CD14-positive monocyte (primary cell): ENCODE results near the gene GRID2IP. TPM values are rescaled to one million over a fixed set of nuclear protein-coding genes. Genes with fewer than 3 reads are reported as not detected.
A peak's percentile ranks its signal among the peaks of the same experiment; 100 is the strongest.

Experiments used
- DNase-seq, 3 donors: peaks; one replicate each; pipeline ENCODE4 v3.0.0-alpha.2; 2011 to 2022
- H2AFZ ChIP-seq: 2 replicates; pipeline ENCODE4 v1.6.0; 2012; ENCODE audit warnings: mild to moderate bottlenecking, low read depth, low read length, inconsistent platforms; ENCODE audit not compliant: insufficient read depth, poor library complexity, severe bottlenecking
- H3K27ac ChIP-seq, 2 donors: 1 replicate in 1 of 2; 2 replicates in 1 of 2; pipeline ENCODE4 v1.5.1; 2012 to 2013; ENCODE audit warnings: low read length in 2 of 2, control low read depth in 1 of 2, inconsistent platforms in 1 of 2, low read depth in 1 of 2, mild to moderate bottlenecking in 1 of 2
- H3K27me3 ChIP-seq, 2 donors: one replicate each; pipeline versions ENCODE4 v1.6.0 to v1.6.1; 2011 to 2013; ENCODE audit warnings: low read length in 2 of 2; ENCODE audit not compliant: control insufficient read depth in 2 of 2, insufficient read depth in 2 of 2
- H3K36me3 ChIP-seq, 2 donors: replicated peaks in 1 of 2; 1 replicate in 1 of 2; 2 replicates in 1 of 2; pipeline versions ENCODE4 v1.5.1 to v1.6.1; 2012 to 2013; ENCODE audit warnings: low read length in 2 of 2, control low read depth in 1 of 2, inconsistent platforms in 1 of 2, mild to moderate bottlenecking in 1 of 2; ENCODE audit not compliant: insufficient read depth in 2 of 2, control insufficient read depth in 1 of 2
- H3K4me1 ChIP-seq, 2 donors: 1 replicate in 1 of 2; 2 replicates in 1 of 2; pipeline versions ENCODE4 v1.5.1 to v1.6.1; 2012 to 2013; ENCODE audit warnings: low read length in 2 of 2, control low read depth in 1 of 2, inconsistent platforms in 1 of 2, mild to moderate bottlenecking in 1 of 2, moderate library complexity in 1 of 2; ENCODE audit not compliant: insufficient read depth in 2 of 2, control insufficient read depth in 1 of 2
- H3K4me2 ChIP-seq: replicated peaks from 2 replicates; pipeline ENCODE3; 2012; ENCODE audit warnings: low read length, moderate library complexity, mild to moderate bottlenecking; ENCODE audit not compliant: poor library complexity, severe bottlenecking; ENCODE audit errors: extremely low read depth
- H3K4me3 ChIP-seq, 3 experiments: fragments of 200-600 bp in 1 of 3; sonication (generic) in 1 of 3; replicated peaks in 1 of 3; 1 replicate in 2 of 3; 2 replicates in 1 of 3; pipeline ENCODE4 v1.5.1; 2011 to 2013; ENCODE audit warnings: low read length in 3 of 3, mild to moderate bottlenecking in 3 of 3, control low read depth in 2 of 3, low read depth in 2 of 3, inconsistent platforms in 1 of 3, moderate library complexity in 1 of 3
- H3K79me2 ChIP-seq: 2 replicates; pipeline ENCODE4 v1.6.0; 2012; ENCODE audit warnings: mild to moderate bottlenecking, control low read depth, inconsistent platforms, low read length, moderate library complexity; ENCODE audit not compliant: insufficient read depth
- H3K9ac ChIP-seq: 2 replicates; pipeline ENCODE4 v1.6.0; 2017; ENCODE audit warnings: low read length, mild to moderate bottlenecking; ENCODE audit not compliant: insufficient read depth, poor library complexity, severe bottlenecking
- H3K9me3 ChIP-seq, 2 donors: replicated peaks in 1 of 2; 1 replicate in 1 of 2; 2 replicates in 1 of 2; pipeline versions ENCODE4 v1.5.1 to v1.6.1; 2012 to 2013; ENCODE audit warnings: low read length in 2 of 2, control low read depth in 1 of 2; ENCODE audit not compliant: control insufficient read depth in 1 of 2, insufficient read depth in 1 of 2
- H4K20me1 ChIP-seq: 2 replicates; pipeline ENCODE4 v1.6.0; 2012; ENCODE audit warnings: mild to moderate bottlenecking, low read length, control low read depth, moderate library complexity; ENCODE audit not compliant: insufficient read depth
- H3K27ac Mint-ChIP-seq, 7 donors: one replicate each; pipeline ENCODE4 v1.8.0; 2020; ENCODE audit warnings: mild to moderate bottlenecking in 7 of 7, mixed read lengths in 7 of 7, moderate library complexity in 6 of 7, inconsistent platforms in 2 of 7
- H3K27me3 Mint-ChIP-seq, 3 donors: one replicate each; pipeline ENCODE4 v1.8.0; 2021 to 2022; ENCODE audit warnings: low read depth in 3 of 3, mild to moderate bottlenecking in 3 of 3, mixed read lengths in 3 of 3, moderate library complexity in 3 of 3, inconsistent platforms in 1 of 3
- H3K36me3 Mint-ChIP-seq, 2 donors: one replicate each; pipeline ENCODE4 v1.8.0; 2020; ENCODE audit warnings: mixed read lengths in 2 of 2, inconsistent platforms in 1 of 2, mild to moderate bottlenecking in 1 of 2
- H3K4me1 Mint-ChIP-seq: one replicate; pipeline ENCODE4 v1.8.0; 2020; ENCODE audit warnings: mild to moderate bottlenecking, mixed read lengths
- H3K4me3 Mint-ChIP-seq, 2 donors: one replicate each; pipeline ENCODE4 v1.8.0; 2020; ENCODE audit warnings: mild to moderate bottlenecking in 2 of 2, mixed read lengths in 2 of 2, moderate library complexity in 1 of 2
- H3K9me3 Mint-ChIP-seq, 7 donors: one replicate each; pipeline ENCODE4 v1.8.0; 2020 to 2022; ENCODE audit warnings: mixed read lengths in 7 of 7, mild to moderate bottlenecking in 6 of 7, moderate library complexity in 6 of 7, inconsistent platforms in 2 of 7
- WGBS: methylation state at CpG from one replicate; pipeline ENCODE4 v1.1.5; 2013; ENCODE audit warnings: missing lambda C conversion rate; ENCODE audit not compliant: insufficient coverage; 5-methylcytosine and 5-hydroxymethylcytosine counted together
- intact Hi-C, 2 donors: fragments of 100-400 bp; cut with micrococcal nuclease; formaldehyde crosslinking; loops; one replicate each; pipeline versions ENCODE4 v1.15.0 to v1.15.1; 2023
- polyA plus RNA-seq, 3 donors: library from polyadenylated mRNA; depleted of rRNA in 1 of 3; unstranded in 2 of 3; stranded (reverse) in 1 of 3; fragments of 300-500 nt in 2 of 3; fragments of >200 nt in 1 of 3; fragmentation: Illumina TruSeq in 2 of 3; gene quantifications; 1 replicate in 2 of 3; 2 replicates in 1 of 3; pipeline ENCODE4 v1.2.3, GENCODE V29; 2012 to 2021
- TF ChIP-seq, protein P1 (sequence below): fragments of 200-600 bp; IDR thresholded peaks from one replicate; pipeline ENCODE4 v1.8.0; 2022; ENCODE audit warnings: antibody characterized with exemption, mild to moderate bottlenecking

GRID2IP gene
- polyA plus RNA-seq, 3 donors = not detected

DNA sequence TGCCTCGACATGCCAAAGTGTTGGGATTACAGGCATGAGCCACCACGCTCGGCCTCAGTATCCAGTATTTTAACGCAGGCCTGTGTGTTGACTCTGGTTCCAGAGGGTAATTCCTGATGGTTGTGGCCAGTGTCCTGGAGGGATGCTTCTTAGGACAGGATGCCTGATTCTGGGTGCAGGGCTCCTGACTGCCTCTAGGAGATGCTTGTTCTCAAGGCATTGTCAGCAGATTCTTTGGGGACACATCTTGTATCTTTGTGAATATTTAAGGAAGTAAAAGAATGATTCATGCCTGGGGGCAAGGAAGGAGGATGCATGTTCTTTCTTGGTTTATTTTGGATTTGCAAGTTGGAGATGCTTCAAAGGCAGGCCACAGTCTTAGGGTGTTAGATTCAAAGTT, 28.2 kb upstream of the GRID2IP start:
- H3K4me3 Mint-ChIP-seq = peak overlapping the region in 1 of 2 donors; percentile 4
- peaks cover 32 to 52% of the 10 kb centered on the region in 2 donors for H3K36me3 Mint-ChIP-seq
- Histone ChIP-seq H3K79me2 (peaks cover 2% of the 10 kb centered on the region), H3K27me3 (no peaks in the 10 kb centered on the region), H3K4me2 (no peak overlapping the region), H3K4me1 (peaks cover 12 to 14% of the 10 kb centered on the region in 2 donors), H2AFZ (no peak overlapping the region), H3K36me3 (peaks cover 28 to 43% of the 10 kb centered on the region in 2 donors), H3K9me3 (no peaks in the 10 kb centered on the region), H3K27ac (peak overlapping the region in 1 of 2 donors; percentile 13), H4K20me1 (no peaks in the 10 kb centered on the region), H3K4me3 (no peak overlapping the region), H3K9ac (no peak overlapping the region)
- peak; percentile 58 to 78 (median 71) for DNase-seq
- TF ChIP-seq, protein P1, sequence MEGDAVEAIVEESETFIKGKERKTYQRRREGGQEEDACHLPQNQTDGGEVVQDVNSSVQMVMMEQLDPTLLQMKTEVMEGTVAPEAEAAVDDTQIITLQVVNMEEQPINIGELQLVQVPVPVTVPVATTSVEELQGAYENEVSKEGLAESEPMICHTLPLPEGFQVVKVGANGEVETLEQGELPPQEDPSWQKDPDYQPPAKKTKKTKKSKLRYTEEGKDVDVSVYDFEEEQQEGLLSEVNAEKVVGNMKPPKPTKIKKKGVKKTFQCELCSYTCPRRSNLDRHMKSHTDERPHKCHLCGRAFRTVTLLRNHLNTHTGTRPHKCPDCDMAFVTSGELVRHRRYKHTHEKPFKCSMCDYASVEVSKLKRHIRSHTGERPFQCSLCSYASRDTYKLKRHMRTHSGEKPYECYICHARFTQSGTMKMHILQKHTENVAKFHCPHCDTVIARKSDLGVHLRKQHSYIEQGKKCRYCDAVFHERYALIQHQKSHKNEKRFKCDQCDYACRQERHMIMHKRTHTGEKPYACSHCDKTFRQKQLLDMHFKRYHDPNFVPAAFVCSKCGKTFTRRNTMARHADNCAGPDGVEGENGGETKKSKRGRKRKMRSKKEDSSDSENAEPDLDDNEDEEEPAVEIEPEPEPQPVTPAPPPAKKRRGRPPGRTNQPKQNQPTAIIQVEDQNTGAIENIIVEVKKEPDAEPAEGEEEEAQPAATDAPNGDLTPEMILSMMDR = peak; percentile 48
- peaks cover 0 to 4% (median 0%) of the 10 kb centered on the region in 7 donors for H3K9me3 Mint-ChIP-seq
- H3K4me1 Mint-ChIP-seq = peaks cover 18% of the 10 kb centered on the region
- intact Hi-C loops = no loop called here
- H3K27me3 Mint-ChIP-seq = peaks cover 0 to 5% (median 2%) of the 10 kb centered on the region in 3 donors
- WGBS = 100% methylated on average over 4 of the region's 4 CpGs
- peak overlapping the region in 4 of 7 donors; percentile 10 to 70 (median 52) for H3K27ac Mint-ChIP-seq

DNA sequence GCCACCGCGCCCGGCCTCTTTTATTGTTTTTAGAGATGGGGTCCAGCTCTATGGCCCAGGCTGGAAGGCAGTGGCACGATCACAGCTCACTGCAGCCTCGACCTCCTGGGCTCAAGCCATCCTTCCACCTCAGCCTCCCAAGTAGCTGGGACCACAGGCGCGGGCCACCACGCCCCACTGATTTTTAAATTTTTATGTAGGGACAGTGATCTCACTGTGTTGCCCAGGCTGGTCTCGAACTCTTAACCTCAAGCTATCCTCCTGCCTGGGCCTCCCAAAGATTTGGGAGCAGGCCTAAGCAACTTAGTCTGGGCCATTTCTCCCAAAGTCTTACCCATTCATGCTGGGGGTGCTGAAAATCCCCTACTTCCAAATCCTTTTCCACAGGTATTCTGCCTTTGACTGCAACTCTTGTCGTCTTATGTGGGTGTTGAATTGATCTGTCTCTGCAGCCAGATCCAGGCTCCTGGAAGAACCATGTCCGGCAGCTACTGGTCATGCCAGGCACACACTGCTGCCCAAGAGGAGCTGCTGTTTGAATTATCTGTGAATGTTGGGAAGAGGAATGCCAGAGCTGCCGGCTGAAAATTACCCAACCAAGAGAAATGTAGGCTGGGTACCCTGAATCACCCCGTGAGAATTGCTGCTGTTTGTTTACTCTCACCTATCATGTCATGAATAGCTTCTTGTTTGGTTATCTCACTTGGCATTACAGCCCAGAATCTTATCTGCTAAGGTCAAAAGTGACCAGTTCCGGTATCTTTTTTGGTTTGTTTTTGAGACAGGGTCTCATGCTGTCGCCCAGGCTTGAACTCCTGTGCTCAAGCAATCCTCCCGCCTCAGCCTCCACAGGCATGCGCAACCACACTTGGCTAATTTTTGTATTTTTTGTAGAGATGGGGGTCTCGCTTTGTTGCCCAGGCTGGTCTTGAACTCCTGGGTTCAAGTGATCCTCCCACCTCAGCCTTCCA, 27.1 kb upstream of the GRID2IP start:
- no peak for DNase-seq
- H3K9me3 Mint-ChIP-seq = peaks cover 0 to 4% (median 0%) of the 10 kb centered on the region in 7 donors
- peak overlapping the region; percentile 95 for H2AFZ ChIP-seq
- H3K9me3 ChIP-seq = no peaks in the 10 kb centered on the region
- H3K27me3 ChIP-seq = no peaks in the 10 kb centered on the region
- no peak overlapping the region for H3K9ac ChIP-seq
- H3K4me3 Mint-ChIP-seq = peak overlapping the region; percentile 16 to 84
- intact Hi-C loops = no loop called here
- 100% methylated on average over 8 of the region's 18 CpGs for WGBS
- TF ChIP-seq, protein P1 = no peak
- peaks cover 2% of the 10 kb centered on the region for H3K79me2 ChIP-seq
- peaks cover 27 to 44% of the 10 kb centered on the region in 2 donors for H3K36me3 Mint-ChIP-seq
- H3K4me3 ChIP-seq = peak overlapping the region in 1 of 3 experiments; percentile 86
- peak overlapping the region in 5 of 7 donors; percentile 86 to 93 (median 91) for H3K27ac Mint-ChIP-seq
- H3K36me3 ChIP-seq = peaks cover 20 to 32% of the 10 kb centered on the region in 2 donors
- peak overlapping the region in 1 of 2 donors; percentile 92 for H3K27ac ChIP-seq
- H3K4me1 Mint-ChIP-seq = peaks cover 18% of the 10 kb centered on the region
- peaks cover 12 to 14% of the 10 kb centered on the region in 2 donors for H3K4me1 ChIP-seq
- peaks cover 0 to 6% (median 2%) of the 10 kb centered on the region in 3 donors for H3K27me3 Mint-ChIP-seq
- peak overlapping the region; percentile 87 for H3K4me2 ChIP-seq
- H4K20me1 ChIP-seq = no peaks in the 10 kb centered on the region
